HL-60/S4 treated with phorbol 12-myristate 13-acetate at 8.2 ng/mL for 4 days and 3 days (cell line): ENCODE data around the gene TMEM38B.
"Not testable (repeated sequence)": the region's sequence is repeated elsewhere in the genome, so short reads cannot be mapped to it uniquely, and the experiment has no call there.

Experiments
- in situ Hi-C: fragments of 300-500 bp; cut with MboI; formaldehyde crosslinking; loops from 2 replicates; pipeline ENCODE4 v1.15.0; 2022; ENCODE audit warnings: low sequenced_read_pairs

Gene TMEM38B

GRCh38 chr9:105681313-105681712 is 13.0 kb upstream of the TMEM38B start:
- in situ Hi-C loops, result no loop called here

- in situ Hi-C loops, result no loop called here
These were observed 12.6 kb upstream of the TMEM38B start for GRCh38 chr9:105681724-105682123.

DNA sequence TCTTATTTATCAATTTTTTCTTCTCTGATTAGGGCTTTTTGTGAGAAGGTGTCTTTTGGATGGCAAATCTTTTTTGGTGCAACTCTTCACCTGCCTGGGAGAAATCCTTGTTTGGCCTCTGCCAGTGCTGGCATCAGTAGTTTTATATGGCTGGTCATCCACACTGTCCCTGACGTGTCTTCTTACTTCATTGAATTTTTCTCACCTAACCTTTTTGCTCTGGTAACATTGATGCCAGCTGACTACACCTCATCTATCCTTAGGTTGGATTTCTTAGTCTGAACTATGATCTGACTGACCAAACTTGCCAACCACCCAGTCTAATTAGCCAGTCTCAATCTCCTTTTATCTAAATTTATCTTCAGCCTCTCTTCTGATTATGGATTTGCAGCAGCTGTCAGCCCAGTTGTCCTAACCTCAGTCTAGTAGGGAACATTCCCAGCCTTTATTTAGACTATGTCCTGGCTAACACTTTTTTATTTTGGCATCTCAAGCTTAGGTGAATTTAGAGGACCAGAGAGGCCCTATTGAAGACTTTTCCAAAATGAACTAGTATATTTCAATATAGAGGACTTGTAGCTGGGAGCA is 10.6 kb upstream of the TMEM38B start:
- in situ Hi-C loops, result no loop called here

- in situ Hi-C loops, result no loop called here
These were observed 7.4 kb upstream of the TMEM38B start for GRCh38 chr9:105686936-105687335.

- in situ Hi-C loops, result no loop called here
These were observed 3.6 kb upstream of the TMEM38B start for GRCh38 chr9:105690742-105691141.

GRCh38 chr9:105693435-105694189 is 729 bp upstream of the TMEM38B start:
- in situ Hi-C loops, result no loop called here

- in situ Hi-C loops, result no loop called here
These were observed 674 bp downstream of the TMEM38B start for GRCh38 chr9:105694848-105695581.

- in situ Hi-C loops, result no loop called here
These were observed 2.0 kb downstream of the TMEM38B start for GRCh38 chr9:105696219-105696793.

DNA sequence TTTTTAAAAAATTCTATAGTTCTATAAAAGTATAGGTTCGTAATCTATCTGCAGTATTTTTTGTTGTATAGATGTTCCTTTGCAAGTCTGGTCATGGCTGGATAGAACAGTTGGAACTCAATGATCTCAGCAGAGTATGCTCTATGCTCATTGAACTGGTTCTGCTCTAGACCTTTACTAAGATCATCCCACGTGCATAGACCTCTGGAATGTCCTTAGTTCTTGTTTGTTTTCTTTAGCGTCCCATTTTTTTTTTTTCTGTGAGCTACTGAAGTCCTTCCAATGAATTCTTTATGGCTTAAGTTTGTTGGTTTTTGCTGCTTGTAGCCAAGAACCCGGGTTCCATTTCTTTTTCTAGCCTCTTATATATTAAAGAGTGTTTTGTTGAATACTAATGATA is 3.5 kb downstream of the TMEM38B start:
- in situ Hi-C loops, result no loop called here

GRCh38 chr9:105698348-105698870 is 4.1 kb downstream of the TMEM38B start:
- in situ Hi-C loops, result no loop called here

DNA sequence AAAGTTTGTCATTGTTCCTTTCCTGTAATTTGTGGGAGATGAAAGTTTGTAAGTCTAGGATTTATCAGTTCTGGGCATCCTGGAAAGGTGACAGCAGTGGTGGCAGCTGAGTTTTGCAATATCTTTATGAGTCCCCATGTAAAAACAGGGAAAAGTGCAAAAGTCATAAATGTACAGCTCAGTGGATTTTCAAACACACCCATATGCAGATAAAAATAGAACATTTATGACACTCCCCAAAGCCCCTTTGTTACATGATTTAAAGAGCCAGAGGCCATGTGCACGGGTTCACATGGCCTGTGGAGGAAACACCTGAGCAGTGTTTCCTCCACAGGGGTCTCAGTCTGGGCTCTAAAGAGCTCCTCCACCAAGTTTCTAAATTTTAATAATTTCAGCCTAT is 6.3 kb downstream of the TMEM38B start:
- in situ Hi-C loops, result no loop called here

- in situ Hi-C loops, result no loop called here
These were observed 6.8 kb downstream of the TMEM38B start for GRCh38 chr9:105701145-105701544.

GRCh38 chr9:105702207-105702606 is 7.9 kb downstream of the TMEM38B start:
- in situ Hi-C loops, result no loop called here

- in situ Hi-C loops, result not testable (repeated sequence)
These were observed 9.3 kb downstream of the TMEM38B start for GRCh38 chr9:105703638-105704037.

- in situ Hi-C loops, result no loop called here
These were observed 11.8 kb downstream of the TMEM38B start for GRCh38 chr9:105706156-105706555.

DNA sequence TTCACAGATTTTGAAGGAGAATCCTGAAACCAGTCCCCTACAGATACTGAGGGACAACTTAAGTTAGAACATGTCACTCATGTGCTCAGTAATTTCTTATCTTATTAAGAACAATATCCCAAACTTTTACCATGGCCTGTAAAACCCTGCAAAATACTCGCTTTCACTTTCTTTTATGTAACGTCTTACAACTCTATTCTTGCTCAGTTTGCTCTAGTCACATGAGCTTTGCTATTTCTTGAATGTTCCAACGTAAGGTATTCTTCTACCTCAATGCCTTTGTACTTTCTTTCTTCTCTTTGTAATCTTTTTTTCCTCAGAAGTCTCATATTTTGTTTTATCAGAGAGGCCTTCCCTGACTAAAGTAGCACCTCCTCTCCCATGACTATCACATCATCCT is 14.1 kb downstream of the TMEM38B start:
- in situ Hi-C loops, result no loop called here

GRCh38 chr9:105710638-105711037 is 16.3 kb downstream of the TMEM38B start:
- in situ Hi-C loops, result loop anchor here (10.0 kb wide), 1 partner anchor 106 kb away; no protein-coding TSS in a partner anchor

GRCh38 chr9:105711867-105712266 is 17.5 kb downstream of the TMEM38B start:
- in situ Hi-C loops, result loop anchor here (10.0 kb wide), 1 partner anchor 107 kb away; no protein-coding TSS in a partner anchor

DNA sequence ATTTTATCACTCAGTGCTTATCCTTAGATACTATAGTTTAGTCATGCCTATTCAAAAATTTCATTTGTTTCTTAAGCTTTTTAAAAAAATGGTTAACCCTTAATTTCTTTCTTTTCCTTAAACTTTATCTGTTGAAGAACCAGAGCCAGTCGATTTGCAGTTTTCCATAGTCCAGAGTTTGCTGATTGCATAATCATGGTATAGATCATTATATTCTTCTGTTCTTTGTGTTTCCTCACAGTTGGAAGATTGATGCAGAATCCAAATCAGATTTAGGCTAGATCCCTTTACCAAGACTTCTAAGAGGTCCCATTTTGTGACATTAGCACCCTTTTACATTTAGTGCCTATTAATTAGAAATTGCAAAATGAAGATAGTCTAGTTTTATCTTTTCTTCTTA is 18.0 kb downstream of the TMEM38B start:
- in situ Hi-C loops, result loop anchor here (10.0 kb wide), 1 partner anchor 107 kb away; no protein-coding TSS in a partner anchor

DNA sequence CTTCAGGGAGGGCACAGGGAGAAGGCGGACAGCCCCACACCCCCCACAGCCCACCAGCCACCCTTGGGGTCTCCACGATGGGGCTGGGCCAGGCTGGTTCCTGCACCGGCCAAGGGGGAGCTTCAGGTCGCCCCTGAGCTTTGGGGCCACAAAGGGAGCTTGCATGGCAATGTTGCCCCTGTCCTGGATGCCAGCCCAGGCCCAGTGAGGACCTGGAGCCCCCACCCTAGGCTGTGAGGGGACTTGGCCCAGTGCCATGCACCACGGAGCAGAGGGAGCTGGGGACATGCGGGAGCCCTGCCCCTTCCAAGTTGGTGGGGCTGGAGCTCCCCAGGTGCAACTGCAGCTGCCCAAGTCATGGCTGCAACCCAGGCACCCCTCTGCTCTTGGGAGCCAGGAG is 18.4 kb downstream of the TMEM38B start:
- in situ Hi-C loops, result loop anchor here (10.0 kb wide), 1 partner anchor 108 kb away; no protein-coding TSS in a partner anchor
